ENCODE data around the gene TP73. TPM values are rescaled to one million over a fixed set of nuclear protein-coding genes. Genes with fewer than 3 reads are reported as not detected.
A peak's percentile ranks its signal among the peaks of the same experiment; 100 is the strongest.

Gene TP73
- total and polyA plus RNA-seq, 9 donors, result 0.52 to 2.5 (median 1.2) TPM

DNA sequence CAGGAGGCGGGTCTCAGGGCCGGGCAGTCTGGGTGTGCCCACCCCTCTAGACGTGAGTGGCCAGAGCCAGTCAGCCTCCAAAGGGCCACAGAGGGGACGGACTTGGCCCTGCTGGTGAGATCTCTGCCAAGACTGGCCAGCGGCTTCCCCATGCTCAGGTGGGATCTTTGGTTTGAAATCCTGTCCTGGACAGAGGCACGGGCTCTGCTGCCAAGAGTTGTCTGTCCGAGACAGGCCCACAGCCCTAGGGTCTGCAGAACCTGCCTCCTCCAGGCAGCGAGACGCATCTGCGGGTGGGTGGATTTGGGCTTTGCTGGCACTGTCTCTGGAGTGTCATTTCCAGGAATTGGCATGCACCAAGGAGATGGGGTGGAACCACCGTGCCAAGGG lies 55.6 kb downstream of the TP73 start:
- Histone ChIP-seq H3K27ac (ENCODE audit: low read length) (no peak overlapping the region), H3K36me3 (ENCODE audit: control insufficient read depth, insufficient read depth, low read length) (no peaks in the 10 kb centered on the region), H3K4me3 (ENCODE audit: low read length) (no peak overlapping the region), H3K9me3 (replicated peaks; ENCODE audit: control insufficient read depth, low read depth, low read length) (no peaks in the 10 kb centered on the region), H3K4me1 (ENCODE audit: control insufficient read depth, insufficient read depth, low read length) (peaks cover 54% of the 10 kb centered on the region), H3K27me3 (ENCODE audit: control insufficient read depth, insufficient read depth, low read length) (peaks cover 40% of the 10 kb centered on the region)
- 39% methylated on average over 11 of the region's 11 CpGs for WGBS (ENCODE audit: insufficient coverage)
- DNase-seq, result no peak

GRCh38 chr1:3708791-3709190 lies 56.5 kb downstream of the TP73 start:
- Histone ChIP-seq H3K36me3 (ENCODE audit: control insufficient read depth, insufficient read depth, low read length) (no peaks in the 10 kb centered on the region), H3K9me3 (replicated peaks; ENCODE audit: control insufficient read depth, low read depth, low read length) (no peaks in the 10 kb centered on the region), H3K4me3 (ENCODE audit: low read length) (no peak overlapping the region), H3K27me3 (ENCODE audit: control insufficient read depth, insufficient read depth, low read length) (peaks cover 40% of the 10 kb centered on the region), H3K27ac (ENCODE audit: low read length) (no peak overlapping the region), H3K4me1 (ENCODE audit: control insufficient read depth, insufficient read depth, low read length) (peaks cover 55% of the 10 kb centered on the region)
- no peak for DNase-seq
- WGBS (ENCODE audit: insufficient coverage), result 14% methylated on average over 15 of the region's 19 CpGs

GRCh38 chr1:3710251-3710650 lies 57.9 kb downstream of the TP73 start:
- no peak overlapping the region for H3K27ac ChIP-seq (ENCODE audit: low read length)
- no peaks in the 10 kb centered on the region for H3K36me3 ChIP-seq (ENCODE audit: control insufficient read depth, insufficient read depth, low read length)
- DNase-seq, result no peak
- peaks cover 56% of the 10 kb centered on the region for H3K4me1 ChIP-seq (ENCODE audit: control insufficient read depth, insufficient read depth, low read length)
- 79% methylated on average over 10 of the region's 15 CpGs for WGBS (ENCODE audit: insufficient coverage)
- peaks cover 40% of the 10 kb centered on the region for H3K27me3 ChIP-seq (ENCODE audit: control insufficient read depth, insufficient read depth, low read length)
- no peaks in the 10 kb centered on the region for H3K9me3 ChIP-seq (replicated peaks; ENCODE audit: control insufficient read depth, low read depth, low read length)
- H3K4me3 ChIP-seq (ENCODE audit: low read length), result no peak overlapping the region

DNA sequence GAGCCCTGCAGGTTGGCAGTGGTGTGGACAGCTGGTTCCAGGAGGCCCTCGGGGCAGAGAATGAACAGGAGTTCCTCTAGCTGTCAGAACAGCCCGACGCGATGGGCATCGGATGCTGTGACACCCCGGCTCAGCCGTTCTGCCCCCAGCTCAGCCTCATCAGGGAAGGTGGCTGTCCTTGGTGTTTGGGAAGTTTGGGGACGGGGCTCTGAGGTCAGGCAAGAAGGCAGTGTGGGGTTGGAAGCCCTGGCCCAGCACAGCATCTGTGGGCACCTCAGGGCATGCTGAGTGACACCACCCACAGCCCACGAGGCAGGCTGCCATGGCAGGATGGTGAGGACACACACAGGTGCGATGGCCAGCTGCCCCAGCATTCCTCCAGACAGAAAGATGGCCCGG lies 59.1 kb downstream of the TP73 start:
- no peaks in the 10 kb centered on the region for H3K9me3 ChIP-seq (replicated peaks; ENCODE audit: control insufficient read depth, low read depth, low read length)
- H3K4me3 ChIP-seq (ENCODE audit: low read length), result no peak overlapping the region
- peaks cover 40% of the 10 kb centered on the region for H3K27me3 ChIP-seq (ENCODE audit: control insufficient read depth, insufficient read depth, low read length)
- H3K4me1 ChIP-seq (ENCODE audit: control insufficient read depth, insufficient read depth, low read length), result peaks cover 66% of the 10 kb centered on the region
- WGBS (ENCODE audit: insufficient coverage), result 60% methylated on average over 8 of the region's 11 CpGs
- H3K36me3 ChIP-seq (ENCODE audit: control insufficient read depth, insufficient read depth, low read length), result no peaks in the 10 kb centered on the region
- no peak for DNase-seq
- no peak overlapping the region for H3K27ac ChIP-seq (ENCODE audit: low read length)

DNA sequence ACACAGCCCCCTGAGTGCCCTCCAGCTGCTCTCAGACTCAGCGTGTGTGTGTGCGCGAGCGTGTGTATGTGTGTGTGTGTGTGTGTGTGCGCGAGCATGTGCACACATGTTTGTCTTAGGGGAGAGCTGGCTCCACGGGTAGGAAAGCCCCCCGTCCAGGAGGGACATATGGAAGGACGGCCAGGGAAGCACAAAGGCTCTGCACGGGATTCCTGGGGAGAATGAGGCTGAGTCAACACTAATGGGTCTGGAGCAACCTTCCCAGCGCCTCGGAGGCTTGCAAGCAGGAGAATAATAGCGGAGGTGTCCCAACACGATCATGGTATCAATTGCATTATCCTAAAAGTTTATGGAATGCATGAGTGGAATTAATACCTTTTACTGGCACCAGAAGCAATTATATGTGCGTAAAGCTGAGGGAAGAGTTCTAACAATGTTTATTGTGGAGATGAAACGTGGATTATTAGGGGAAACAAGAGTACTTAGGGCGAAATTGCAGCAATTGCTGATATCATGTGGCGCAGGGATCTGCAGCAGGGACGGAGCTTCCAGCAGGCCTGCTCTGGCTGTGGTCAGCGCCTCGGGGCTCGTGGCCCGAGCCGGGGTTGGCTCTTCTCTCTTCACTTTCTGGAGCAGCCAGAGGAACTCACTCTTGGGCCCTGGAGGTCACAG lies 59.6 kb downstream of the TP73 start:
- 44% methylated on average over 21 of the region's 24 CpGs for WGBS (ENCODE audit: insufficient coverage)
- no peak overlapping the region for H3K27ac ChIP-seq (ENCODE audit: low read length)
- H3K36me3 ChIP-seq (ENCODE audit: control insufficient read depth, insufficient read depth, low read length), result no peaks in the 10 kb centered on the region
- H3K4me1 ChIP-seq (ENCODE audit: control insufficient read depth, insufficient read depth, low read length), result peaks cover 72% of the 10 kb centered on the region
- peaks cover 37% of the 10 kb centered on the region for H3K27me3 ChIP-seq (ENCODE audit: control insufficient read depth, insufficient read depth, low read length)
- H3K9me3 ChIP-seq (replicated peaks; ENCODE audit: control insufficient read depth, low read depth, low read length), result no peaks in the 10 kb centered on the region
- no peak overlapping the region for H3K4me3 ChIP-seq (ENCODE audit: low read length)
- no peak for DNase-seq

GRCh38 chr1:3712573-3713535 lies 60.5 kb downstream of the TP73 start:
- DNase-seq, result peak; percentile 65
- peaks cover 31% of the 10 kb centered on the region for H3K27me3 ChIP-seq (ENCODE audit: control insufficient read depth, insufficient read depth, low read length)
- no peak overlapping the region for H3K27ac ChIP-seq (ENCODE audit: low read length)
- H3K36me3 ChIP-seq (ENCODE audit: control insufficient read depth, insufficient read depth, low read length), result no peaks in the 10 kb centered on the region
- H3K4me3 ChIP-seq (ENCODE audit: low read length), result no peak overlapping the region
- no peaks in the 10 kb centered on the region for H3K9me3 ChIP-seq (replicated peaks; ENCODE audit: control insufficient read depth, low read depth, low read length)
- peaks cover 76% of the 10 kb centered on the region for H3K4me1 ChIP-seq (ENCODE audit: control insufficient read depth, insufficient read depth, low read length)
- WGBS (ENCODE audit: insufficient coverage), result 63% methylated on average over 11 of the region's 19 CpGs

GRCh38 chr1:3713840-3714239 lies 61.5 kb downstream of the TP73 start:
- WGBS (ENCODE audit: insufficient coverage), result 71% methylated on average over 7 of the region's 7 CpGs
- Histone ChIP-seq H3K36me3 (ENCODE audit: control insufficient read depth, insufficient read depth, low read length) (no peaks in the 10 kb centered on the region), H3K27ac (ENCODE audit: low read length) (peak overlapping the region; percentile 20), H3K9me3 (replicated peaks; ENCODE audit: control insufficient read depth, low read depth, low read length) (no peaks in the 10 kb centered on the region), H3K27me3 (ENCODE audit: control insufficient read depth, insufficient read depth, low read length) (peaks cover 24% of the 10 kb centered on the region), H3K4me3 (ENCODE audit: low read length) (no peak overlapping the region), H3K4me1 (ENCODE audit: control insufficient read depth, insufficient read depth, low read length) (peaks cover 78% of the 10 kb centered on the region)
- no peak for DNase-seq

- Histone ChIP-seq H3K4me3 (ENCODE audit: low read length) (no peak overlapping the region), H3K27ac (ENCODE audit: low read length) (peak overlapping the region; percentile 47), H3K4me1 (ENCODE audit: control insufficient read depth, insufficient read depth, low read length) (peaks cover 82% of the 10 kb centered on the region), H3K27me3 (ENCODE audit: control insufficient read depth, insufficient read depth, low read length) (peaks cover 20% of the 10 kb centered on the region), H3K9me3 (replicated peaks; ENCODE audit: control insufficient read depth, low read depth, low read length) (no peaks in the 10 kb centered on the region), H3K36me3 (ENCODE audit: control insufficient read depth, insufficient read depth, low read length) (no peaks in the 10 kb centered on the region)
- peak; percentile 80 for DNase-seq
- 59% methylated on average over 9 of the region's 10 CpGs for whole genome bisulfite sequencing (ENCODE audit: insufficient coverage)
Observed at GRCh38 chr1:3714284-3714741, 62.0 kb downstream of the TP73 start.

GRCh38 chr1:3714814-3715213 lies 62.5 kb downstream of the TP73 start:
- H3K9me3 ChIP-seq (replicated peaks; ENCODE audit: control insufficient read depth, low read depth, low read length), result no peaks in the 10 kb centered on the region
- no peaks in the 10 kb centered on the region for H3K36me3 ChIP-seq (ENCODE audit: control insufficient read depth, insufficient read depth, low read length)
- peaks cover 86% of the 10 kb centered on the region for H3K4me1 ChIP-seq (ENCODE audit: control insufficient read depth, insufficient read depth, low read length)
- no peak for DNase-seq
- H3K27me3 ChIP-seq (ENCODE audit: control insufficient read depth, insufficient read depth, low read length), result peaks cover 15% of the 10 kb centered on the region
- H3K4me3 ChIP-seq (ENCODE audit: low read length), result no peak overlapping the region
- peak overlapping the region; percentile 47 for H3K27ac ChIP-seq (ENCODE audit: low read length)
- WGBS (ENCODE audit: insufficient coverage), result 52% methylated on average over 10 of the region's 10 CpGs

DNA sequence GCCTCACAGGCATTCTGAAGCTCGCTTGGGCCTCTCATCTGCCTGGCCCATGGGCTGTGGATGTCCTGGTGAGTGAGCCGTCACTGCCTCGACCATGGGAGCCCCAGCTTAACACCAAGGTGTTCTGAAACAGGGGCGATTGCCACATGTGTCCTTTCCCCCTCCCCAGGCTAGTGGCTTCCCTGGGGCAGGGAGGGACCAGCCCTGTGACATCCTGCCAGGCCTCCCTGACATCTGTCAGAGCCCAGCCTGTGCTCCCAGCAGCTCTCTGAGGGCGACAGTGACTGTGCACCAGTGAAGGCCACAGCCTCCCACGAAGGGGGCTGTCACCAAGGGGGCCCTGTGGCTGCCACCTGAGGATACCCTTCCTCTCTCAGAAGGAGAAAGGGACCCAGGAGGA lies 64.0 kb downstream of the TP73 start:
- WGBS (ENCODE audit: insufficient coverage), result 66% methylated on average over 5 of the region's 6 CpGs
- Histone ChIP-seq H3K36me3 (ENCODE audit: control insufficient read depth, insufficient read depth, low read length) (no peaks in the 10 kb centered on the region), H3K9me3 (replicated peaks; ENCODE audit: control insufficient read depth, low read depth, low read length) (no peaks in the 10 kb centered on the region), H3K27ac (ENCODE audit: low read length) (no peak overlapping the region), H3K4me1 (ENCODE audit: control insufficient read depth, insufficient read depth, low read length) (peaks cover 89% of the 10 kb centered on the region), H3K4me3 (ENCODE audit: low read length) (no peak overlapping the region), H3K27me3 (ENCODE audit: control insufficient read depth, insufficient read depth, low read length) (peaks cover 10% of the 10 kb centered on the region)
- DNase-seq, result no peak

All from muscle of leg (tissue), 11 donors.